ENCODE measurements around the gene DTX4.

Gene DTX4

GRCh38 chr11:59173080-59173963 is 1.4 kb downstream of the DTX4 start:
- no peak for DNase-seq (ENCODE audit: low read depth)

GRCh38 chr11:59173964-59174663 is 2.2 kb downstream of the DTX4 start:
- DNase-seq (ENCODE audit: low read depth): no peak

DNA sequence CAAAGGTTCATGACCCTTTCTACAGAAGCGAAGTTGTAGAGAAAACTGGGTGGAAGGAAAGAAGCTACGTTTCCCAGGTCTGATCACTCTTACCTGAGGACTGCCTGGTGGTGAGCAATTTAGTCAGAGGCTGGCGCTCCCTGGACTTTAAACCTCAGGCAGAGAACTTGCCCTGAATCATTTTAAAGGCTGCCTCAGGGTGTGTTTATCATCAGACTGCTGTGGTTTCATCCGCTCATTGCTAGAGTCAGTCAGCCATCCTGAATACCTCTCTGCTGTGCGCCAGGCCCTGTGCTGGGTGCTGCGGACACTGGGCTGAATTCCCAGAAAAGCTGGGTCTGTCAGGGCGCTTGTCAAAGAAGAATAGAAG is 2.7 kb downstream of the DTX4 start:
- DNase-seq (ENCODE audit: low read depth): no peak

GRCh38 chr11:59175091-59175501 is 3.2 kb downstream of the DTX4 start:
- no peak for DNase-seq (ENCODE audit: low read depth)

GRCh38 chr11:59176330-59176729 is 4.4 kb downstream of the DTX4 start:
- no peak for DNase-seq (ENCODE audit: low read depth)

- no peak for DNase-seq (ENCODE audit: low read depth)
Observed at GRCh38 chr11:59178402-59178801, 6.5 kb downstream of the DTX4 start.

DNA sequence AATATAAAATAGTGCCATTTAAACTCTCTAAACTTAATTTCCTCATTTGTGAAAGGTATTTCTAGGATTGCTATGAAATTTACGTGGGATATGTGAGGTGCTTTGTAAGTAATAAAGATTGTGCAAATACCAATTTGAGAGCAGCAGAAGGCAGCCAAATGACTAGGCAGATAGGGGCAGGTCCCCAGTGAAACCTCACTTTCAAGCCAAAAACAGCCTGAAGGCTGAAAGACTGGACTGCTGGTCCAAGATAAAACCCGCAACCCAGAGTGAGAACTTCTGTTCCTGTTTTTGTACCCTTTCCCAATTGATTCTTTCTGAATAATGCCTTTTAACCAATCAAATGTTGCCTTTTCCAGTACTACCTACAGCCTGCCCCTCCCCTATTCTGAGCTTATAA is 7.2 kb downstream of the DTX4 start:
- no peak for DNase-seq (ENCODE audit: low read depth)

DNA sequence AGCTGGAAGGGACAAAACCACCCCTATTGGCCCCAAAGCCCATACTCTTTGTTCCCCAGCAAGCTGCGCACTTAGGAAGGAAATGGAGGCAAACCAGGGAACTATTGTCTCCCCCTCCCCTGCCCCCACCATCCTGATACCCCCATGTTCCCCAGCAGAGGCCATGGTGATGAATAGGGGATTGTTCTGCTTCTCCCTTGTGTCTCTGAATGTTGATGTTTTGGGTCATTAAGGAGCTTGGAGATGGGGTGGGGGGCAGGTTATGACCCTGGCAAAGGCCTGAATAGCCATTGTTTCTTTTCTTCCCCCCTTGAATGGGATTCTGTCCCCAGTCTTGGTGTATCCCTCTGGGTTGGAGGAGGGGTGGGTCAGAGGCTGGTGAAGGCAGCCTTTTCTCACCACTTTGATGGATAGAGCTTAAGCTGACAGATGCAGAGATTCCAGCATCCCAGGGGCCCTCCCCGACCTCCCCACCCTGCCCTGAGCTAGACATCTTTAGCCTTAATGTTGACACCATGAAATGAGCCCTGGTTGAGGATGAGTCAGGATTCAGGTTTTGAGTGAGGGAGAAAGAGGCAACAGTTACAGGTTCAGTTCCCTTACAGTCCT is 8.3 kb downstream of the DTX4 start:
- no peak for DNase-seq (ENCODE audit: low read depth)

DNA sequence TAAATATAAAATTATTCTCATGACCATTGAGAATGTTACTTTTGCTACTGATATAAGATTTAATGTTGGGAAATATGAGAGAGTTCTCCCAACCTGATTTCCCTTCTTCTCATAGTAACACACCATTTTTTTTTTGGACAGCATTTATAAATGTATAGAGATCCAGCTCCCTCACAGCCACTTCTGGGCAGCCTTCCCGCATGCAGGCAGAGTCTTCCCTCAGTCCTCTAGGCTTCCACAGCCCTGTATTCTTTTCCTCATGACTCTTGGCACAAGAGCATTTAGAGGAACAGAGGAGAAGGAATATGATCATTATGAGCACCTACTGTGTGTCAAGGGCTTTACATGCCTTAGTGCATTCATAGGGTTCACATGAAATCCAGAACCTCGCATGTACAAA is 9.0 kb downstream of the DTX4 start:
- no peak for DNase-seq (ENCODE audit: low read depth)

- no peak for DNase-seq (ENCODE audit: low read depth)
Observed at GRCh38 chr11:59181746-59182456, 10.0 kb downstream of the DTX4 start.

- no peak for DNase-seq (ENCODE audit: low read depth)
Observed at GRCh38 chr11:59182457-59183151, 10.7 kb downstream of the DTX4 start.

DNA sequence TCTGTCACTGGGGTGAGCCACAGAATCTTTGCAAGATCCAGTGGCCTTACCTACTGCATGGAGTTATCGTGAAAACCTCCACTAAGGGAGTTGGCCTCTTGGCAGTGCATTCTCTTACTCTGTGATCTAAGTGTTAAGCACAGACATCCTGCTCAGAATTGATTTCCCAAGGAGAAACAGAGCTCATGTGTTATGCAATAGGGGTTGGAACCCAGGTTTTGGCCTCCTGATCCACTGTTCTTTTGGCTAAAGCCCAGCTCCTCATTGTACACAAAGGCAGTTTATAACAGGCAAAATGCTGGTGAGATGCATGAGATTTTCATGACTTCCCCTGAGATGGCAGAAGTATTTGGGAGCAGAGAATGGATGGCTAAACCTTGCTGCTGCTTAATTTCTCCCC is 11.8 kb downstream of the DTX4 start:
- DNase-seq (ENCODE audit: low read depth): no peak

- no peak for DNase-seq (ENCODE audit: low read depth)
Observed at GRCh38 chr11:59184691-59185339, 12.9 kb downstream of the DTX4 start.

DNA sequence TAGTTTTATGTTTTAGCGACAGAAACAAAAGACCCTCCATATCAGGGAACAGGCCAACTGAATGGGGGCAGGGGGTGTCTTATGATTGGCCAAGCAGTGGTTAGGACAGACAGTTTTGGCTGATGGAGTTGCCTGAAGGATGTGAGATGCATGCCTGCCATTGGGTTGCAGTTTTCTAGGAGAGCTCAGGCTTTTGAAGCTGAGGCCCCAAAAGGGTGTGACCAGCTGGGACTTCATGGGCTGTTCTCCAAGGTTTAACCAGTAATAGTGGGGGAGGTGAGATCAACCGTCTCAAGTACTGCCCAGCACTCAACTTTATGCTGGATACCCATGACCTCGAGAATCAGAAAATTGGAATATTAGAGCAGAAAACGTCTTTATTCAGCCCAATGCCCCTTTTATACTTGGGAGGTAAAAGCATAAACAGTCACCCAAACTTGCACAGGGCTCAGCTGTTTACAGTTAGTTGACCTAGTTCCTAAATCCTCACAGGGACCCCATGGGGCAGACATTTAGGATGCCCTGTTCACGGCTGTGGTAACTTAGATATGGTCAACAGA is 13.5 kb downstream of the DTX4 start:
- DNase-seq (ENCODE audit: low read depth): no peak

DNA sequence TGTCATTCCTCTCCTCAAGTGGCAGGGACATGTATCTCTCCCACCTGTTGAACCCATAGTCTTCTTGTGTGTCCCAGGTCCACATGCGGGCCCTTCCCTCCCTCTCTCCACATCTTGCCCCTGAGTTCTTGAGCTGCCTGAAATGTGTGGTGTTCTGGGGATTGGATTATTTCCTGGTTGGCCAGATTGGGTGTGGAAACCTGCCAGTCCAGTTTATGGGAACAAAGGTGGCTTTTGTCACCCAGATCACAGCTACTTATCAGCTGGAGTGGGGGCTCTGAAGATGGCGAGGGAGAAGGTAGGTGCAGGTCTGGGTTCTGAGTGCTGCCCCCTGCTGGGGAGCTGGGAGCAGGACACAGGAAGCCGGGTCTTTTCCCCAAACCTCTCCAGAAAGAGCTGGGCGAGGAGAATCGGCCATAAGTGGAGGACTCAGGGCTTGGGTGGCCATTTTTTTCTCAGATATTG is 14.2 kb downstream of the DTX4 start:
- no peak for DNase-seq (ENCODE audit: low read depth)

DNA sequence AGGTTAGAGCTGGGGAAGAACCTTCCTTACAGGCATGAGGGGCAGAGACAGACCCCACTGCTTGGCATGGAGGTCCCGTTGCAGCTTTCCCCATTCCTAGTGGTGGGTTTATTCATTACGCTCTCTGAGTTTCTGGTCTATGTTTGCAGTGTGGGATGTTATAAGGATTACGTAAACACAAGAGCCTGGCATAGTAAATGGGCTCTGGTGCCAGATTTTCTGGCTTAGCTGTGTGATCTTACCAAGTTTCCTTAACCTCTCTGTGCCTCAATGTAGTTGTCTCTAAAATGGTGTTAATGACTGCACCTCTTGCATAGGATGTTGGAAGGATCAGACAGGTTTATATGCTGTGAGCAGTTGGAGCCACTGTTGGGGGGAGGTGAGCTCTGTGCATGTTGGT is 15.1 kb downstream of the DTX4 start:
- no peak for DNase-seq (ENCODE audit: low read depth)

GRCh38 chr11:59187587-59187986 is 15.7 kb downstream of the DTX4 start:
- DNase-seq (ENCODE audit: low read depth): no peak

DNA sequence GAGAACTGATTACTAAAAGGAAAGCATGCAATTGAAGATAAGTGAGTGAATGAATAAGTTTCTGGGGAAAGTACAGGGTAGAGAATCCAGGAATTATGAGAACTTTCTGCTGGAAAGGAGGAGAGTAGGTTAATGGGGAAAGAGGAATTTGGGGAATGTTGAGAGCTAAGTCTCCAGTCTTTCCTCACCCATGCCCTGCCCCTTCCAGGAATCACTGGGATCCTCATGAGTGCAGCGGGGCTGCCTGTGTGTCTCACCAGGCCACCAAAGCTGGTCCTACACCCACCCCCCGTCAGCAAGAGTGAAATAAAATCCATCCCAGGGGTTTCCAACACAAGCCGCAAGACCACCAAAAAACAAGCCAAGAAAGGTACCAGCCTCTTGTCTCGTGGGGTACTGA is 17.0 kb downstream of the DTX4 start:
- no peak for DNase-seq (ENCODE audit: low read depth)

DNA sequence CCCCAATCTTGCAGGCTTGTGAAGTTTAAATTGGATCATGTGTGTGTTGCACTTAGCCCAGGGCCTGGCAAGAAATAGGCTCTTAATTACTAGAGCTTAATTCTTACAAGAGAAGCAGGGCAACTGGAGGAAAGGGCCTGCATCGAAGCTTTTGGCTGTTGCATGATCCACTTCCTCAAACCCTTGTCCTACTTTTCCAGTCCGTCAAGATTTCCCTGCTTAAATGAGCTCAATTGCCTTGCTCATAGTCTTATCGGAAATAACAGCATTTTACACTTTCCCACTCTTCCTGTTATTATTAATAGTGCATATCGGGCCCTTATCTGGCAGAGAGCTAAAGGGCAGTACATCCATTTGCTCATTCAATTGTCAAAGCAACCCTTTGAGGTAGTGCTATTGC is 18.1 kb downstream of the DTX4 start:
- DNase-seq (ENCODE audit: low read depth): no peak

GRCh38 chr11:59191095-59191494 is 19.2 kb downstream of the DTX4 start:
- no peak for DNase-seq (ENCODE audit: low read depth)

DNA sequence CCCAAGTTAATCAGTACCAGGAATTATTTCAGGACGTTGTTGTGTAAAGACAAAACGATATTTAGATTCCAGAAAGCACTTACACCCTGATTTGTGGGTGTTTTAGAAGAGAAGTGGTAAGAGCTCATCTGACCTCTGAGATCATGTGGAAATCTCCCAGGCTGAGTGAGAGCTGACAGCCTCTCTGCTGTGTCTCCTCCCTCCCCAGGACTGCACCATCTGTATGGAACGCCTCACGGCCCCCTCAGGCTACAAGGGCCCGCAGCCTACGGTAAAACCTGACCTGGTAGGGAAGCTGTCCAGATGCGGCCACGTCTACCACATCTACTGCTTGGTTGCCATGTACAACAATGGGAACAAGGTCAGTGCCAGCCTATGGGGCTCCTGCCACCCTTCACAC is 20.0 kb downstream of the DTX4 start:
- no peak for DNase-seq (ENCODE audit: low read depth)
